ENCODE measurements around the gene GDF9. TPM values are rescaled to one million over a fixed set of nuclear protein-coding genes. Genes with fewer than 3 reads are reported as not detected.

The GDF9 gene
- total RNA-seq, 1 experiment from 2014 or later, result 0.54 TPM

- ATAC-seq, result peak; percentile 67
- intact Hi-C loops (cut with micrococcal nuclease; ENCODE audit: unreplicated experiment), result no loop called here
- TF ChIP-seq SIN3A (IDR thresholded peaks at IDR 0.05; ENCODE audit: borderline replicate concordance, insufficient read depth, low read depth, low read length) (no peak), TCF7L2 (IDR thresholded peaks at IDR 0.05; ENCODE audit: low read depth, low read length) (peak; percentile 68; the same call in 1 of the 2 replicates)
- H3K36me3 ChIP-seq (ENCODE audit: control insufficient read depth, insufficient read depth, low read length), result peaks cover 11% of the 10 kb centered on the region; the same call in 1 of the 2 replicates
- no peaks in the 10 kb centered on the region for H3K4me1 ChIP-seq (ENCODE audit: control insufficient read depth, insufficient read depth, low read length)
- in situ Hi-C loops (cut with HindIII; ENCODE audit: low pct_unique_long_range_greater_than_20kb, low sequenced_read_pairs), result no loop called here
- ChIA-PET CTCF (no interaction called here), POLR2A (no interaction called here)
- H3K27ac ChIP-seq (ENCODE audit: low read length), result no peak overlapping the region
- no peaks in the 10 kb centered on the region for H3K9me3 ChIP-seq (ENCODE audit: control insufficient read depth, insufficient read depth, low read depth, low read length)
- DNase-seq (ENCODE audit: low read depth, low spot score), result no peak
- no TSS peak for BruUV-seq (replicated peaks)
- no peaks in the 10 kb centered on the region for H3K27me3 ChIP-seq (ENCODE audit: control insufficient read depth, insufficient read depth, low read length)
- H3K4me3 ChIP-seq (ENCODE audit: low read depth in 2 of 2, low read length in 2 of 2), result no peak overlapping the region
Measured at GRCh38 chr5:132905938-132906337, 39.7 kb upstream of the GDF9 start.

GRCh38 chr5:132901730-132902129 lies 35.5 kb upstream of the GDF9 start:
- H3K4me3 ChIP-seq (ENCODE audit: low read depth in 2 of 2, low read length in 2 of 2), result no peak overlapping the region
- no peak overlapping the region for H3K27ac ChIP-seq (ENCODE audit: low read length)
- POLR2A ChIA-PET, result no interaction called here
- H3K4me1 ChIP-seq (ENCODE audit: control insufficient read depth, insufficient read depth, low read length), result no peaks in the 10 kb centered on the region
- H3K9me3 ChIP-seq (ENCODE audit: control insufficient read depth, insufficient read depth, low read depth, low read length), result no peaks in the 10 kb centered on the region
- peaks cover 32% of the 10 kb centered on the region for H3K36me3 ChIP-seq (ENCODE audit: control insufficient read depth, insufficient read depth, low read length)
- ATAC-seq (no peak), DNase-seq (ENCODE audit: low read depth, low spot score) (no peak)
- in situ Hi-C loops (cut with HindIII; ENCODE audit: low pct_unique_long_range_greater_than_20kb, low sequenced_read_pairs), result no loop called here
- TF ChIP-seq TCF7L2 (IDR thresholded peaks at IDR 0.05; ENCODE audit: low read depth, low read length), result no peak
- TF ChIP-seq REST (IDR thresholded peaks at IDR 0.05; ENCODE audit: insufficient read depth in 1 of 2, low read depth in 2 of 2, low read length in 1 of 2), result no peak
- no peak for TF ChIP-seq POLR2AphosphoS5 (IDR thresholded peaks at IDR 0.05; ENCODE audit: low read depth, low read length)
- TF ChIP-seq CTCF (IDR thresholded peaks at IDR 0.05), result no peak
- TF ChIP-seq SIN3A (IDR thresholded peaks at IDR 0.05; ENCODE audit: borderline replicate concordance, insufficient read depth, low read depth, low read length), result no peak
- intact Hi-C loops (cut with micrococcal nuclease; ENCODE audit: unreplicated experiment), result no loop called here
- H3K27me3 ChIP-seq (ENCODE audit: control insufficient read depth, insufficient read depth, low read length), result no peaks in the 10 kb centered on the region
- no TSS peak for BruUV-seq (replicated peaks)
- CTCF ChIA-PET, result no interaction called here

GRCh38 chr5:132901036-132901435 lies 34.8 kb upstream of the GDF9 start:
- in situ Hi-C loops (cut with HindIII; ENCODE audit: low pct_unique_long_range_greater_than_20kb, low sequenced_read_pairs) (no loop called here), intact Hi-C loops (cut with micrococcal nuclease; ENCODE audit: unreplicated experiment) (no loop called here)
- H3K4me1 ChIP-seq (ENCODE audit: control insufficient read depth, insufficient read depth, low read length), result no peaks in the 10 kb centered on the region
- ATAC-seq (no peak), DNase-seq (ENCODE audit: low read depth, low spot score) (no peak)
- TF ChIP-seq REST (IDR thresholded peaks at IDR 0.05; ENCODE audit: insufficient read depth in 1 of 2, low read depth in 2 of 2, low read length in 1 of 2) (no peak), SIN3A (IDR thresholded peaks at IDR 0.05; ENCODE audit: borderline replicate concordance, insufficient read depth, low read depth, low read length) (no peak), POLR2AphosphoS5 (IDR thresholded peaks at IDR 0.05; ENCODE audit: low read depth, low read length) (no peak), CTCF (IDR thresholded peaks at IDR 0.05) (no peak), TCF7L2 (IDR thresholded peaks at IDR 0.05; ENCODE audit: low read depth, low read length) (no peak)
- H3K4me3 ChIP-seq (ENCODE audit: low read depth in 2 of 2, low read length in 2 of 2), result no peak overlapping the region
- no peaks in the 10 kb centered on the region for H3K9me3 ChIP-seq (ENCODE audit: control insufficient read depth, insufficient read depth, low read depth, low read length)
- BruUV-seq (replicated peaks), result TSS peak; percentile 26
- POLR2A ChIA-PET, result interaction anchor here (0.5 to 0.6 kb wide), 2 partner anchors 8 to 59 kb away, joined by 3 to 5 read pairs; no protein-coding TSS in a partner anchor
- no peak overlapping the region for H3K27ac ChIP-seq (ENCODE audit: low read length)
- peaks cover 38% of the 10 kb centered on the region for H3K36me3 ChIP-seq (ENCODE audit: control insufficient read depth, insufficient read depth, low read length)
- CTCF ChIA-PET, result no interaction called here
- no peaks in the 10 kb centered on the region for H3K27me3 ChIP-seq (ENCODE audit: control insufficient read depth, insufficient read depth, low read length)
